ENCODE measurements around the gene ST8SIA6. TPM values are rescaled to one million over a fixed set of nuclear protein-coding genes. Genes with fewer than 3 reads are reported as not detected.

The ST8SIA6 gene
- total and polyA plus RNA-seq, 2 of the 8 experiments (the other 6 are each of a cell fraction or from before 2014, with no cell fraction given) = 0.70 to 1.1 TPM

DNA sequence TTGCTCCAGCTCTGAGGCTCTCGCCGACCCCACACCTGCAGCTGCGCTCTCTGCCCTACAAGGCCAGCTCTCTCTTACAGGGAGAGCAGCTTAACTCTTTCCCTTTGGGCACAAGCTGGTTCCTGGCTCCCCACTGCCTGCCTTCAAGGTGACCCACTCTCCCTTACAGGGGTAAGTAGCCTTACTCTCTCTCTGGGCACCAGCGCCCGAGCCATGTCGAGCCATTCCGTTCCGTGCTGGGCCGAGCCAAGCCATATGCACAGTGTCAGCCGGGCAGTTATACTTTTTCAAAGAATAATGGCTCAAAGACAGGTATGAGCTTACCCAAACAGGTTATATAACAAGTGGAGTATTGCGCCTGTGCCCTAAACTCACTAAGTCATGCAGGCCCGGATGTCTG lies 181.7 kb downstream of the ST8SIA6 start:
- H2AK5ac ChIP-seq (ENCODE audit: low read depth, low read length) = no peak overlapping the region
- no peak overlapping the region for H3K56ac ChIP-seq (replicated peaks; ENCODE audit: insufficient read length, low read depth, low read length)
- no peak overlapping the region for H2BK12ac ChIP-seq (ENCODE audit: low read depth, low read length)
- H3K4me2 ChIP-seq (ENCODE audit: insufficient read depth in 1 of 2, low read depth in 2 of 2, low read length in 2 of 2) = no peak overlapping the region
- no peak overlapping the region for H3K4ac ChIP-seq (replicated peaks; ENCODE audit: insufficient read length, low read depth, low read length)
- POLR2A ChIA-PET (ENCODE audit: partially characterized antibody) = interaction anchor here (0.6 kb wide), 1 partner anchor 123 kb away, joined by 3 read pairs; no protein-coding TSS in a partner anchor
- H3K18ac ChIP-seq (ENCODE audit: extremely low read depth, low read length) = no peak overlapping the region
- H3K9ac ChIP-seq (replicated peaks in 1 of 4; ENCODE audit: extremely low read depth in 1 of 4, low read depth in 3 of 4, low read length in 3 of 4) = no peak overlapping the region
- H4K91ac ChIP-seq (replicated peaks; ENCODE audit: insufficient read length, low read length) = no peak overlapping the region
- no peaks in the 10 kb centered on the region for H3K23me2 ChIP-seq (ENCODE audit: low read depth, low read length)
- H3K4me3 ChIP-seq (ENCODE audit: extremely low read depth in 1 of 4, insufficient read depth in 2 of 4, low read depth in 3 of 4, low read length in 4 of 4) = no peak overlapping the region
- no peaks in the 10 kb centered on the region for H3K27me3 ChIP-seq (replicated peaks in 1 of 4; ENCODE audit: control insufficient read depth in 3 of 4, extremely low read depth in 1 of 4, insufficient read depth in 3 of 4, low read length in 3 of 4)
- H4K20me1 ChIP-seq (replicated peaks in 1 of 2; ENCODE audit: control insufficient read depth in 1 of 2, insufficient read depth in 2 of 2, low read length in 2 of 2) = no peaks in the 10 kb centered on the region
- H3K79me2 ChIP-seq (ENCODE audit: control insufficient read depth in 1 of 2, insufficient read depth in 2 of 2, low read length in 2 of 2) = no peaks in the 10 kb centered on the region
- CTCF ChIA-PET (ENCODE audit: partially characterized antibody) = interaction anchor here (0.9 to 1.8 kb wide), 5 partner anchors 17 to 445 kb away, joined by 3 to 6 read pairs (median 4); no protein-coding TSS in a partner anchor
- peak overlapping the region; percentile 40; the same call in 1 of the 2 replicates for H2AFZ ChIP-seq (ENCODE audit: low read length)
- H3K79me1 ChIP-seq (ENCODE audit: low read depth, low read length) = no peaks in the 10 kb centered on the region
- no peak overlapping the region for H2BK5ac ChIP-seq (ENCODE audit: low read depth, low read length)
- DNase-seq (ENCODE audit: low read depth in 1 of 2, low spot score in 2 of 2) (no peak), FAIRE-seq (no peak)
- peaks cover 0 to 3% (median 0%) of the 10 kb centered on the region in 4 experiments; a peak in 1 of 7 replicates for H3K4me1 ChIP-seq (replicated peaks in 1 of 4; ENCODE audit: control insufficient read depth in 3 of 4, insufficient read depth in 4 of 4, low read length in 3 of 4)
- H2BK120ac ChIP-seq (replicated peaks; ENCODE audit: low read depth, low read length) = no peak overlapping the region
- no peaks in the 10 kb centered on the region for H3K36me3 ChIP-seq (ENCODE audit: control insufficient read depth in 2 of 4, insufficient read depth in 4 of 4, low read length in 3 of 4)
- H3K14ac ChIP-seq (ENCODE audit: insufficient read length) = no peak overlapping the region
- WGBS, 2 experiments (ENCODE audit: extremely low coverage in 1 of 2, insufficient coverage in 1 of 2, insufficient read length in 1 of 2, insufficient replicate concordance in 2 of 2, low coverage in 1 of 2, low lambda C conversion rate in 2 of 2, missing lambda C conversion rate in 1 of 2) = 88% methylated on average over 12 of the region's 12 CpGs; no CpG with 5 or more reads in 1 of the 2 experiments
- no peak overlapping the region for H4K8ac ChIP-seq (ENCODE audit: extremely low read depth, insufficient read depth, low read length)
- H4K5ac ChIP-seq (ENCODE audit: insufficient read length, low read depth, low read length) = no peak overlapping the region
- H3K27ac ChIP-seq (ENCODE audit: low read depth, low read length) = no peak overlapping the region
- H2BK20ac ChIP-seq (ENCODE audit: low read length) = no peak overlapping the region
- H3K9me3 ChIP-seq (ENCODE audit: insufficient read depth in 2 of 2, low read depth in 1 of 2, low read length in 1 of 2) = 0 out of 4 replicates have a peak, but pooled peaks cover 0 to 2% of the 10 kb centered on the region in 2 experiments
- no peak overlapping the region for H3K23ac ChIP-seq (ENCODE audit: insufficient read length)
- no peak overlapping the region for H2BK15ac ChIP-seq (ENCODE audit: low read length)
- TF ChIP-seq YY1 (IDR thresholded peaks at IDR 0.05; ENCODE audit: low read depth, low read length) (no peak), JUN (IDR thresholded peaks at IDR 0.05; ENCODE audit: low read depth, low read length) (no peak), SP4 (IDR thresholded peaks at IDR 0.05; ENCODE audit: low read length) (no peak), GABPA (IDR thresholded peaks at IDR 0.05; ENCODE audit: borderline replicate concordance, insufficient read depth, low read length) (no peak), EP300 (IDR thresholded peaks at IDR 0.05; ENCODE audit: borderline replicate concordance in 1 of 2, low read depth in 2 of 2, low read length in 2 of 2) (no peak), SP1 (IDR thresholded peaks at IDR 0.05; ENCODE audit: low read depth, low read length) (no peak)
- TF ChIP-seq, protein P1, sequence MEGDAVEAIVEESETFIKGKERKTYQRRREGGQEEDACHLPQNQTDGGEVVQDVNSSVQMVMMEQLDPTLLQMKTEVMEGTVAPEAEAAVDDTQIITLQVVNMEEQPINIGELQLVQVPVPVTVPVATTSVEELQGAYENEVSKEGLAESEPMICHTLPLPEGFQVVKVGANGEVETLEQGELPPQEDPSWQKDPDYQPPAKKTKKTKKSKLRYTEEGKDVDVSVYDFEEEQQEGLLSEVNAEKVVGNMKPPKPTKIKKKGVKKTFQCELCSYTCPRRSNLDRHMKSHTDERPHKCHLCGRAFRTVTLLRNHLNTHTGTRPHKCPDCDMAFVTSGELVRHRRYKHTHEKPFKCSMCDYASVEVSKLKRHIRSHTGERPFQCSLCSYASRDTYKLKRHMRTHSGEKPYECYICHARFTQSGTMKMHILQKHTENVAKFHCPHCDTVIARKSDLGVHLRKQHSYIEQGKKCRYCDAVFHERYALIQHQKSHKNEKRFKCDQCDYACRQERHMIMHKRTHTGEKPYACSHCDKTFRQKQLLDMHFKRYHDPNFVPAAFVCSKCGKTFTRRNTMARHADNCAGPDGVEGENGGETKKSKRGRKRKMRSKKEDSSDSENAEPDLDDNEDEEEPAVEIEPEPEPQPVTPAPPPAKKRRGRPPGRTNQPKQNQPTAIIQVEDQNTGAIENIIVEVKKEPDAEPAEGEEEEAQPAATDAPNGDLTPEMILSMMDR (IDR thresholded peaks at IDR 0.05; ENCODE audit: control extremely low read depth in 1 of 3, insufficient read depth in 1 of 3, low read depth in 1 of 3, low read length in 3 of 3) = no peak

Data from H1 (cell line).